Liver (tissue), 3 donors: Measurements from ENCODE around the gene ASMTL.
"Not testable (repeated sequence)": the region's sequence is repeated elsewhere in the genome, so short reads cannot be mapped to it uniquely, and the experiment has no call there.

Source experiments
- CTCF ChIP-seq: fragments of 150-350 bp; IDR thresholded peaks from 2 replicates; pipeline ENCODE4 v1.5.1; 2017; ENCODE audit warnings: improper control_type of control experiment, low read depth, low read length; ENCODE audit not compliant: missing input control
- EGR1 ChIP-seq, 2 donors: IDR thresholded peaks; 2 replicates each; pipeline ENCODE4 v1.6.1; 2016 to 2018; ENCODE audit warnings: antibody characterized with exemption in 2 of 2, low read depth in 2 of 2
- TF ChIP-seq, protein P1 (sequence below): IDR thresholded peaks from 2 replicates; pipeline ENCODE4 v1.6.1; 2016; ENCODE audit warnings: antibody characterized with exemption
- donor health status: healthy.
- donor health status: healthy.

- TF ChIP-seq CTCF; EGR1 (IDR thresholded peaks at IDR 0.05; ENCODE audit: low read depth in 2 of 2): not testable (repeated sequence)
- TF ChIP-seq, protein P1, sequence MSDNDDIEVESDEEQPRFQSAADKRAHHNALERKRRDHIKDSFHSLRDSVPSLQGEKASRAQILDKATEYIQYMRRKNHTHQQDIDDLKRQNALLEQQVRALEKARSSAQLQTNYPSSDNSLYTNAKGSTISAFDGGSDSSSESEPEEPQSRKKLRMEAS = not testable (repeated sequence)
Measured at GRCh38 chrX:1405769-1406168, 46.9 kb downstream of the ASMTL start.
